NB4 (cell line): Measurements from ENCODE around the gene TMEM72.

Experiments
- MYC ChIP-seq: IDR thresholded peaks from 2 replicates; pipeline ENCODE4 v1.6.1; 2011; ENCODE audit warnings: low read depth, low read length
- POLR2A ChIP-seq: IDR thresholded peaks from 2 replicates; pipeline ENCODE4 v1.6.1; 2011; ENCODE audit warnings: mild to moderate bottlenecking; ENCODE audit not compliant: insufficient read length; ENCODE audit errors: extremely low read depth
- TF ChIP-seq, protein P1 (sequence below): IDR thresholded peaks from one replicate; pipeline ENCODE4 v1.5.1; 2012; ENCODE audit warnings: low read depth, low read length
- TF ChIP-seq, protein P2 (sequence below): IDR thresholded peaks from 2 replicates; pipeline ENCODE4 v1.6.1; 2011; ENCODE audit warnings: low read depth, low read length

DNA sequence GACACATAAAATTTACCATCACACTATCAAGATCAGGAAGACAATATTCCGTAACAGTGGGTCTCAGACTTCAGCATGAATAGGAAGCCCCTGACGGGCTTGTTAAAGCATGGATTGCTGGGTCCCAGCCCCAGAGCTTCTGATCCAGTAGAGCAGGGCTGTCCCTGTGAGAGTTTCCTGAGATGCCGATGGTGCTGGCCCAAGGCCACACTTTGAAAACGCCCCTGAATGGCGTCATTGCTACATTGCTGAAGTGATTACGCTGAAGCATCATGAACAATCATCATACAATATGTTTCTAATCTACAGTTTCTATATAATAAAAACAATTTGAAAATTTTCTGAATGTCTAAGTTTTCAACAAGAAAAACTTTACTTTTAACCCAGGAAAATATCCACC lies 38.0 kb upstream of the TMEM72 start:
- TF ChIP-seq, protein P1, sequence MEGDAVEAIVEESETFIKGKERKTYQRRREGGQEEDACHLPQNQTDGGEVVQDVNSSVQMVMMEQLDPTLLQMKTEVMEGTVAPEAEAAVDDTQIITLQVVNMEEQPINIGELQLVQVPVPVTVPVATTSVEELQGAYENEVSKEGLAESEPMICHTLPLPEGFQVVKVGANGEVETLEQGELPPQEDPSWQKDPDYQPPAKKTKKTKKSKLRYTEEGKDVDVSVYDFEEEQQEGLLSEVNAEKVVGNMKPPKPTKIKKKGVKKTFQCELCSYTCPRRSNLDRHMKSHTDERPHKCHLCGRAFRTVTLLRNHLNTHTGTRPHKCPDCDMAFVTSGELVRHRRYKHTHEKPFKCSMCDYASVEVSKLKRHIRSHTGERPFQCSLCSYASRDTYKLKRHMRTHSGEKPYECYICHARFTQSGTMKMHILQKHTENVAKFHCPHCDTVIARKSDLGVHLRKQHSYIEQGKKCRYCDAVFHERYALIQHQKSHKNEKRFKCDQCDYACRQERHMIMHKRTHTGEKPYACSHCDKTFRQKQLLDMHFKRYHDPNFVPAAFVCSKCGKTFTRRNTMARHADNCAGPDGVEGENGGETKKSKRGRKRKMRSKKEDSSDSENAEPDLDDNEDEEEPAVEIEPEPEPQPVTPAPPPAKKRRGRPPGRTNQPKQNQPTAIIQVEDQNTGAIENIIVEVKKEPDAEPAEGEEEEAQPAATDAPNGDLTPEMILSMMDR, result no peak
- TF ChIP-seq POLR2A (no peak), MYC (no peak)
- TF ChIP-seq, protein P2, sequence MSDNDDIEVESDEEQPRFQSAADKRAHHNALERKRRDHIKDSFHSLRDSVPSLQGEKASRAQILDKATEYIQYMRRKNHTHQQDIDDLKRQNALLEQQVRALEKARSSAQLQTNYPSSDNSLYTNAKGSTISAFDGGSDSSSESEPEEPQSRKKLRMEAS, result no peak
